DOHH2 (cell line): Measurements from ENCODE around the gene GBGT1.

Experiments used
- H3F3A ChIP-seq: fragments of 200-600 bp; sonication (generic), shearing (Covaris generic); 2 replicates; pipeline ENCODE4 v1.6.0; 2016; ENCODE audit warnings: antibody characterized with exemption, mild to moderate bottlenecking; ENCODE audit not compliant: control insufficient read depth, insufficient read depth
- H3K27ac ChIP-seq: fragments of 200-600 bp; sonication (generic); 2 replicates; pipeline ENCODE4 v1.5.1; 2014; ENCODE audit warnings: low read depth, mild to moderate bottlenecking, low read length, moderate library complexity
- H3K27me3 ChIP-seq: fragments of 200-600 bp; sonication (generic); 2 replicates; pipeline ENCODE4 v1.6.1; 2014; ENCODE audit warnings: mild to moderate bottlenecking, low read length, mixed read lengths; ENCODE audit not compliant: control insufficient read depth
- H3K36me3 ChIP-seq: fragments of 200-600 bp; sonication (generic); 2 replicates; pipeline ENCODE4 v1.6.1; 2014; ENCODE audit warnings: mild to moderate bottlenecking, low read length, moderate library complexity, mixed read lengths; ENCODE audit not compliant: control insufficient read depth
- H3K4me1 ChIP-seq: fragments of 200-600 bp; sonication (generic); 2 replicates; pipeline ENCODE4 v1.6.1; 2014; ENCODE audit warnings: mild to moderate bottlenecking, low read length, mixed read lengths; ENCODE audit not compliant: control insufficient read depth
- H3K4me2 ChIP-seq: fragments of 200-600 bp; sonication (generic); 2 replicates; pipeline ENCODE4 v1.6.0; 2014; ENCODE audit warnings: mild to moderate bottlenecking, low read length, moderate library complexity
- H3K4me3 ChIP-seq: fragments of 200-600 bp; sonication (generic); 2 replicates; pipeline ENCODE4 v1.5.1; 2014; ENCODE audit warnings: mild to moderate bottlenecking, low read length, mixed read lengths
- H3K79me2 ChIP-seq: fragments of 200-600 bp; sonication (generic); 2 replicates; pipeline ENCODE4 v1.6.1; 2014; ENCODE audit warnings: mild to moderate bottlenecking, low read length, mixed read lengths; ENCODE audit not compliant: control insufficient read depth
- H3K9me2 ChIP-seq: fragments of 200-600 bp; sonication (generic); replicated peaks from 2 replicates; pipeline ENCODE4 v1.6.1; 2014; ENCODE audit warnings: mild to moderate bottlenecking, low read length, mixed read lengths; ENCODE audit not compliant: control insufficient read depth
- H3K9me3 ChIP-seq: fragments of 200-600 bp; sonication (generic); 2 replicates; pipeline ENCODE4 v1.6.1; 2014; ENCODE audit warnings: antibody characterized with exemption, low read length, mixed read lengths; ENCODE audit not compliant: control insufficient read depth, insufficient read depth
- H4K20me1 ChIP-seq: fragments of 200-600 bp; sonication (generic); 2 replicates; pipeline ENCODE4 v1.6.0; 2014; ENCODE audit warnings: low read depth, mild to moderate bottlenecking, antibody characterized with exemption, low read length, moderate library complexity; ENCODE audit not compliant: control insufficient read depth, insufficient read depth
- EZH2phosphoT487 ChIP-seq: fragments of 200-600 bp; sonication (generic); IDR thresholded peaks from 2 replicates; pipeline ENCODE4 v1.6.1; 2017; ENCODE audit warnings: borderline replicate concordance, mild to moderate bottlenecking, antibody characterized with exemption, low read length, moderate library complexity, mixed read lengths
- TF ChIP-seq, protein P1 (sequence below): fragments of 200-600 bp; sonication (generic); IDR thresholded peaks from one replicate; pipeline ENCODE4 v1.5.1; 2014; ENCODE audit warnings: antibody characterized with exemption, mild to moderate bottlenecking, low read depth, low read length; ENCODE audit not compliant: poor library complexity, severe bottlenecking

The GBGT1 gene

DNA sequence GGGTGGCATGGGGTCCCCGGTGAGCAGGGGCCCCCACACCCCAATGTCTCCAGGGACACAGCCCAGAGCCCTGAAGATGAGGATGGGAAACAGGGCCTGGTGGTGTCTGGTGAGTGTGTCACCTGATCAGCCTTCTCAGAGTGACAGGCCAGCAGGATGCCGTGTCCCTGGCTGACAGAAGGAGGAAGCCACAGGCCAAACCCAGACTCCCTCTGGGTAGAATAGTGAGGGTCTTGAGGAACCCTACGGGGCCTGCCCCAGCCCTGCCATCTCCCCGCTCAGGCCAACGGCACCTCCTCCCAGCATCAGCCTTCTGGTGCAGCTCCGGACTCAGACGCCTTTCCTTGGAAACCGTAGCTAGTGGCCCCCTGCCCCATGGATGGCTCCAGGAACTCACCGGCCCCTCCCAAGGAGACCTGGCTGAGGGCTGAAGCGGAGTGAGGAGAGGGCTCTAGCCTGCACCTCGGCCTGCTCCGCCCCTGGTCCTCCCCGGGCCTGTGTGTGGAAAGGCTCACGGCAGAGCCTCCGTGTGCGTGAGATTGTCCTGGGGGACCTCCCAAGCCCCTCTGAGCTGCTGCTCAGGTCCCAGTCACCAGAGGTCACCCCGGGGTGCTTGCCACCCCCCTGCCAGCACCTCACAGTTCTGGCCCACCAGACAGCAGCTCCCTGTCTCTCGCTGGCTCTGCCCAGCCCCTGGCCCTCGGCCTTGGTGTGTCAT lies 48.7 kb downstream of the GBGT1 start:
- H3K9me3 ChIP-seq, result no peaks in the 10 kb centered on the region
- H3K4me2 ChIP-seq, result no peak overlapping the region
- H3K27ac ChIP-seq, result no peak overlapping the region
- peaks cover 20% of the 10 kb centered on the region; the same call in 1 of the 2 replicates for H4K20me1 ChIP-seq
- peaks cover 3% of the 10 kb centered on the region; the same call in 1 of the 2 replicates for H3K36me3 ChIP-seq
- no peaks in the 10 kb centered on the region for H3K27me3 ChIP-seq
- H3K79me2 ChIP-seq, result peaks cover 40% of the 10 kb centered on the region
- no peak for TF ChIP-seq EZH2phosphoT487
- TF ChIP-seq, protein P1, sequence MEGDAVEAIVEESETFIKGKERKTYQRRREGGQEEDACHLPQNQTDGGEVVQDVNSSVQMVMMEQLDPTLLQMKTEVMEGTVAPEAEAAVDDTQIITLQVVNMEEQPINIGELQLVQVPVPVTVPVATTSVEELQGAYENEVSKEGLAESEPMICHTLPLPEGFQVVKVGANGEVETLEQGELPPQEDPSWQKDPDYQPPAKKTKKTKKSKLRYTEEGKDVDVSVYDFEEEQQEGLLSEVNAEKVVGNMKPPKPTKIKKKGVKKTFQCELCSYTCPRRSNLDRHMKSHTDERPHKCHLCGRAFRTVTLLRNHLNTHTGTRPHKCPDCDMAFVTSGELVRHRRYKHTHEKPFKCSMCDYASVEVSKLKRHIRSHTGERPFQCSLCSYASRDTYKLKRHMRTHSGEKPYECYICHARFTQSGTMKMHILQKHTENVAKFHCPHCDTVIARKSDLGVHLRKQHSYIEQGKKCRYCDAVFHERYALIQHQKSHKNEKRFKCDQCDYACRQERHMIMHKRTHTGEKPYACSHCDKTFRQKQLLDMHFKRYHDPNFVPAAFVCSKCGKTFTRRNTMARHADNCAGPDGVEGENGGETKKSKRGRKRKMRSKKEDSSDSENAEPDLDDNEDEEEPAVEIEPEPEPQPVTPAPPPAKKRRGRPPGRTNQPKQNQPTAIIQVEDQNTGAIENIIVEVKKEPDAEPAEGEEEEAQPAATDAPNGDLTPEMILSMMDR, result no peak
- no peaks in the 10 kb centered on the region for H3K9me2 ChIP-seq
- H3K4me1 ChIP-seq, result peaks cover 19% of the 10 kb centered on the region
- no peak overlapping the region for H3K4me3 ChIP-seq
- H3F3A ChIP-seq, result no peaks in the 10 kb centered on the region; the same call in 1 of the 2 replicates

DNA sequence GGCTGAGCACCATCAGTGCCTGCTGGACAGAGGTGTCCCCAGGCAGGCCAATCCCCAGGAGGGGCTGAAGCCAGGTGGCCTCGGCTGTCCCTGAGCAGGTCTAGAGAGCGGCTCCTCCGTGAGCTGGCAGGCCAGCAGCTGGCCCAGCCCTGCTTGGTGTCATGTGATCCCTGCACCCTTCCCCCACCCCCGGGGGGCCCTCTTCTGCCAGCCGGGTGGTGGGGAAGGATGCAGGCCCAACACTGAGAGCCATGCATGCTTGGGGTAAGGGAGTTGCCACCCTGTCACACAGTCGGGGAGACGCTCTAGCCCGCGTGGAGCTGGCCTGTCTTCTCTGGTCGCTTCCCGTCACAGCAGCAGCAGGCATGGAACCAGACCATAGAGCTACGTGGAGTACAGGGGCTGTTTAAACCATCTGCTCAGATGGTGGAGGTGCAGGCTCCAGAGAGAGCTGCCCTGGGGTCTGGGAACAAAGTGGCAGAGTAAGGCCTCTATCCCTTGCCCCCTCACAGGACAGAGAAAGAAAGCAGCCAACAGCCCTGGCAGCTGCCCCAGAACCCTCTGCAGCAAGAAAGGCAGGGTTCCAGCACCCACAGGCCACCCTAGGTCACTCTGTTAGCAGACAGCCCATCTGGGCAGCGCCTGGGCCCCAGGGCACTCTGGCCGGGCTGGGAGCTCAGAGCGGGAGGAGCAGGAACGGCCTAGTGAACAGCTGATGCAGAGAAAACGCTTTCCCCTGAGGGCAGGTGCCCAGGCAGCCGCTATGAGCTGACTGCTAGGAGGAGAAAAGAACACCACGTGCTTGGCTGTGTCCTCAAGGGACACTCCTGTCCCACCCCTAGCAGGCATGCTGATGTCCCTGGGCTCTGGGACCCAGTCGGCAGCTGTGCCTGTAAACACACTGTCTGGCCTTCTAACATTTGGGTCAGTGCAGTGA lies 49.5 kb downstream of the GBGT1 start:
- Histone ChIP-seq H4K20me1 (peaks cover 12% of the 10 kb centered on the region; the same call in 1 of the 2 replicates), H3K4me3 (no peak overlapping the region), H3K4me2 (no peak overlapping the region)

DNA sequence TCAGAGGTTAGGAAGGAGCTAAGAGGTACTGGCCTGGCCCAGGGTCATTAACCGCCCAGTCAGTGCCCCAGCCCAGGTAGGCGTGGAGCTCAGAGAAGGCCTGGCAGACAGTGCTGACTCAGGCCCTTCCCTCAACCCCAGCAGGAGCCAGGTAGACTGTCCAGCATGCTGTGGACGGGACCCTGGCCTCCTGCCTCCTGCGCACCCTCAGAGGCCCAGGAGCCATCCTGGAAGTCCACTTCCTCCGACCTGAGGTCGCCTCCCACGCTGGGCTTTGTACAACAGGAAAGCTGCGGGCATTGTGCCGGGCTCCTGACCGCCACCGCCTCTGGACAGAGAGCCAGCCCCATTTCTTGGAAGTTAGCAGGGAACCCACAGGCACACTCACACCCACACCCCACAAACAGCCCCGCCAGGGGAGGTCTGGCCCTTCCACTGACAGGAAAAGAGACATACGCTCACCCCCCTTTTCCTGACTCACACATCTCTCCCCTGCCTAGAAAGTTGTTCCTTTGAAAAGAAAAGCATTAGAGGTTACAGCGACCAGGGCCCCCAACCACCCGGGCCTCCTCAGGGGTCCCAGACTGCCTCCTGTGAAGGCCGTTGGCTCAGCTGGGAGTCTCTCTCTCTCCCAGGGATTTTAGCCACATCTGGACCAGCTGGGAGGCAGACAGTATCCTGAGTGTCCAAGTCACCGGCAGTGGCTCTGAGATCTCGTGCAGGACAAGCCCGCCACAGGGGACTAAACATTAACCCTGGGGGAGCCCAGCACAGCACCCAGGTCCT lies 50.4 kb downstream of the GBGT1 start:
- H3K36me3 ChIP-seq, result peaks cover 19% of the 10 kb centered on the region; the same call in 1 of the 2 replicates
- no peak for TF ChIP-seq EZH2phosphoT487
- TF ChIP-seq, protein P1, result no peak
- no peak overlapping the region for H3K27ac ChIP-seq
- H3K4me2 ChIP-seq, result no peak overlapping the region
- peaks cover 25% of the 10 kb centered on the region for H3K79me2 ChIP-seq
- no peaks in the 10 kb centered on the region for H3K27me3 ChIP-seq
- no peak overlapping the region for H3K4me3 ChIP-seq
- no peaks in the 10 kb centered on the region for H3F3A ChIP-seq
- 0 out of 2 replicates have a peak, but pooled peaks cover 6% of the 10 kb centered on the region for H4K20me1 ChIP-seq
- no peaks in the 10 kb centered on the region for H3K9me2 ChIP-seq
- H3K4me1 ChIP-seq, result peaks cover 19% of the 10 kb centered on the region
- no peaks in the 10 kb centered on the region for H3K9me3 ChIP-seq

More for the DNA sequence above, 49.5 kb downstream of the GBGT1 start:
- Histone ChIP-seq H3K4me1 (peaks cover 19% of the 10 kb centered on the region), H3F3A (no peaks in the 10 kb centered on the region; the same call in 1 of the 2 replicates), H3K9me3 (no peaks in the 10 kb centered on the region), H3K27me3 (no peaks in the 10 kb centered on the region), H3K27ac (no peak overlapping the region), H3K36me3 (peaks cover 11% of the 10 kb centered on the region; the same call in 1 of the 2 replicates), H3K9me2 (no peaks in the 10 kb centered on the region), H3K79me2 (peaks cover 34% of the 10 kb centered on the region)
- TF ChIP-seq, protein P1, result no peak
- TF ChIP-seq EZH2phosphoT487, result no peak
